ENCODE results near the gene MYO3A. TPM values are rescaled to one million over a fixed set of nuclear protein-coding genes. Genes with fewer than 3 reads are reported as not detected.

Gene MYO3A
- total RNA-seq, 4 donors from 2014 or later = 0.35 to 3.1 (median 1.9) TPM

GRCh38 chr10:26025523-26025922 lies 91.5 kb downstream of the MYO3A start:
- no peak for DNase-seq
- no peak overlapping the region for H3K4me3 ChIP-seq
- no peak overlapping the region for H3K27ac ChIP-seq
- no peaks in the 10 kb centered on the region for H3K9me3 ChIP-seq
- no peaks in the 10 kb centered on the region for H3K36me3 ChIP-seq
- H3K27me3 ChIP-seq = no peaks in the 10 kb centered on the region
- intact Hi-C loops (cut with DNase I) = no loop called here
- no peak for TF ChIP-seq POLR2A (IDR thresholded peaks at IDR 0.05)
- TF ChIP-seq CTCF (IDR thresholded peaks at IDR 0.05) = no peak
- H3K4me1 ChIP-seq = no peaks in the 10 kb centered on the region

GRCh38 chr10:26029858-26030257 lies 95.8 kb downstream of the MYO3A start:
- intact Hi-C loops (cut with DNase I) = no loop called here
- 55 to 57% methylated on average over 3 of the region's 3 CpGs for WGBS, 2 donors
- DNase-seq = no peak

GRCh38 chr10:26031300-26031699 lies 97.3 kb downstream of the MYO3A start:
- intact Hi-C loops (cut with DNase I) = no loop called here
- DNase-seq = no peak
- TF ChIP-seq POLR2A (IDR thresholded peaks at IDR 0.05) = no peak
- TF ChIP-seq CTCF (IDR thresholded peaks at IDR 0.05) = no peak
- H3K4me3 ChIP-seq = no peak overlapping the region
- no peaks in the 10 kb centered on the region for H3K4me1 ChIP-seq
- H3K27ac ChIP-seq = no peak overlapping the region
- H3K9me3 ChIP-seq = no peaks in the 10 kb centered on the region
- H3K36me3 ChIP-seq = no peaks in the 10 kb centered on the region
- no peaks in the 10 kb centered on the region for H3K27me3 ChIP-seq
- WGBS, 2 donors = 74 to 85% methylated on average over 3 of the region's 3 CpGs

More at GRCh38 chr10:26029858-26030257, 95.8 kb downstream of the MYO3A start:
- Histone ChIP-seq H3K27ac (no peak overlapping the region), H3K9me3 (no peaks in the 10 kb centered on the region), H3K4me1 (no peaks in the 10 kb centered on the region), H3K36me3 (no peaks in the 10 kb centered on the region), H3K4me3 (no peak overlapping the region), H3K27me3 (no peaks in the 10 kb centered on the region)
- TF ChIP-seq CTCF (IDR thresholded peaks at IDR 0.05) (no peak), POLR2A (IDR thresholded peaks at IDR 0.05) (no peak)

GRCh38 chr10:26043469-26043868 lies 109.4 kb downstream of the MYO3A start:
- WGBS, 2 donors = 63 to 81% methylated on average over 1 to 2 of the region's 2 CpGs
- Histone ChIP-seq H3K4me3 (no peak overlapping the region), H3K27ac (peak overlapping the region in 1 of 4 donors; percentile 16), H3K27me3 (no peaks in the 10 kb centered on the region), H3K36me3 (no peaks in the 10 kb centered on the region), H3K9me3 (no peaks in the 10 kb centered on the region), H3K4me1 (peaks cover 0 to 8% (median 0%) of the 10 kb centered on the region in 3 donors)
- TF ChIP-seq CTCF (IDR thresholded peaks at IDR 0.05) (no peak), POLR2A (IDR thresholded peaks at IDR 0.05) (no peak)
- intact Hi-C loops (cut with DNase I) = no loop called here
- no peak for DNase-seq

GRCh38 chr10:26044141-26044749 lies 110.2 kb downstream of the MYO3A start:
- intact Hi-C loops (cut with DNase I) = no loop called here
- H3K27me3 ChIP-seq = no peaks in the 10 kb centered on the region
- TF ChIP-seq CTCF (IDR thresholded peaks at IDR 0.05) (no peak), POLR2A (IDR thresholded peaks at IDR 0.05) (no peak)
- H3K9me3 ChIP-seq = no peaks in the 10 kb centered on the region
- no peak overlapping the region for H3K4me3 ChIP-seq
- no peak overlapping the region for H3K27ac ChIP-seq
- DNase-seq = no peak
- H3K4me1 ChIP-seq = peaks cover 0 to 8% (median 0%) of the 10 kb centered on the region in 3 donors
- 38% methylated on average over 3 of the region's 3 CpGs; no CpG with 5 or more reads in 1 of the 2 donors for WGBS, 2 donors
- H3K36me3 ChIP-seq = no peaks in the 10 kb centered on the region

All from esophagus squamous epithelium (tissue), 5 donors.